GM12801 (cell line): ENCODE data around the gene ARHGAP26.

Experiments
- TF ChIP-seq, protein P1 (sequence below): IDR thresholded peaks from one replicate; pipeline ENCODE4 v1.5.1; 2011; ENCODE audit warnings: control low read depth; ENCODE audit not compliant: insufficient read length; ENCODE audit errors: extremely low read depth

ARHGAP26 gene

DNA sequence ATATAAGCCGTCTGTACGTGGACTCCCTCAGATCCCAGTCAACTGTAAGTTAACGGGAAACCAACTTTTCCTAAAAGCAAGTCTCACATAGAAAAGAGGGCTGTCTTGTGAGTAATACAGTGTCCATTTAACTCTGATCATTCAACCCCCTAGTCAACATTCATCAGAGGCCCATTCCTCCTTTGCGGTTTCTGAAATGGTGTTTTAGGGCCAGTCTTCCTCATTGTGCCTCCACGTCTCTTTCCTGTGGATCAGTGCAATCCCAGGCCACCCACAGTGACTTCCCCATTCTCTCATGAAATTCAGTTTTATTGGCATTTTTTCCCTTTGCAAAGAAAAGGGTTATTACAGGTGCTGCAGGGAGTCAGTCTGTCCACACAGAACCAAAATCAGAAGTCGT lies 371.5 kb downstream of the ARHGAP26 start:
- TF ChIP-seq, protein P1, sequence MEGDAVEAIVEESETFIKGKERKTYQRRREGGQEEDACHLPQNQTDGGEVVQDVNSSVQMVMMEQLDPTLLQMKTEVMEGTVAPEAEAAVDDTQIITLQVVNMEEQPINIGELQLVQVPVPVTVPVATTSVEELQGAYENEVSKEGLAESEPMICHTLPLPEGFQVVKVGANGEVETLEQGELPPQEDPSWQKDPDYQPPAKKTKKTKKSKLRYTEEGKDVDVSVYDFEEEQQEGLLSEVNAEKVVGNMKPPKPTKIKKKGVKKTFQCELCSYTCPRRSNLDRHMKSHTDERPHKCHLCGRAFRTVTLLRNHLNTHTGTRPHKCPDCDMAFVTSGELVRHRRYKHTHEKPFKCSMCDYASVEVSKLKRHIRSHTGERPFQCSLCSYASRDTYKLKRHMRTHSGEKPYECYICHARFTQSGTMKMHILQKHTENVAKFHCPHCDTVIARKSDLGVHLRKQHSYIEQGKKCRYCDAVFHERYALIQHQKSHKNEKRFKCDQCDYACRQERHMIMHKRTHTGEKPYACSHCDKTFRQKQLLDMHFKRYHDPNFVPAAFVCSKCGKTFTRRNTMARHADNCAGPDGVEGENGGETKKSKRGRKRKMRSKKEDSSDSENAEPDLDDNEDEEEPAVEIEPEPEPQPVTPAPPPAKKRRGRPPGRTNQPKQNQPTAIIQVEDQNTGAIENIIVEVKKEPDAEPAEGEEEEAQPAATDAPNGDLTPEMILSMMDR: no peak

GRCh38 chr5:143142596-143143435 lies 372.6 kb downstream of the ARHGAP26 start:
- TF ChIP-seq, protein P1: no peak

DNA sequence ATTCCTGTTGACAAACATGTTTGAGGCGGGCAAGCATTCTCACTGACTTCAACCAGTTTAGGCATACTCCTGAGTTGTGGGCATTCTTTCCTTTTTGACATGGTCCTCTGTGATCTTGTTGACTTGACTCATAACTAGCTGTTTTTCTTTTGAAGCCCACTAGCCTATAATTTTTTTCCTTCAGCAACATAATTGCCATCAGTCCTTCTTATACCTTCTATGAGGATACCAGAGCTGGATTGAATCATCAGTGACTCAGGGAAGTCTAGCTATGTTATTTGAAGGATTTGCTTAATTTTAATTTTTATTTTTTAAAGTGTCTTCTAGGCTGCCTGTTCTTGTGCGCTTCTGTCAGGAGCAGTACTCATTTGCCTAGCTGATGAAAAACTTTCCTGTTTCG lies 373.8 kb downstream of the ARHGAP26 start:
- TF ChIP-seq, protein P1: no peak

DNA sequence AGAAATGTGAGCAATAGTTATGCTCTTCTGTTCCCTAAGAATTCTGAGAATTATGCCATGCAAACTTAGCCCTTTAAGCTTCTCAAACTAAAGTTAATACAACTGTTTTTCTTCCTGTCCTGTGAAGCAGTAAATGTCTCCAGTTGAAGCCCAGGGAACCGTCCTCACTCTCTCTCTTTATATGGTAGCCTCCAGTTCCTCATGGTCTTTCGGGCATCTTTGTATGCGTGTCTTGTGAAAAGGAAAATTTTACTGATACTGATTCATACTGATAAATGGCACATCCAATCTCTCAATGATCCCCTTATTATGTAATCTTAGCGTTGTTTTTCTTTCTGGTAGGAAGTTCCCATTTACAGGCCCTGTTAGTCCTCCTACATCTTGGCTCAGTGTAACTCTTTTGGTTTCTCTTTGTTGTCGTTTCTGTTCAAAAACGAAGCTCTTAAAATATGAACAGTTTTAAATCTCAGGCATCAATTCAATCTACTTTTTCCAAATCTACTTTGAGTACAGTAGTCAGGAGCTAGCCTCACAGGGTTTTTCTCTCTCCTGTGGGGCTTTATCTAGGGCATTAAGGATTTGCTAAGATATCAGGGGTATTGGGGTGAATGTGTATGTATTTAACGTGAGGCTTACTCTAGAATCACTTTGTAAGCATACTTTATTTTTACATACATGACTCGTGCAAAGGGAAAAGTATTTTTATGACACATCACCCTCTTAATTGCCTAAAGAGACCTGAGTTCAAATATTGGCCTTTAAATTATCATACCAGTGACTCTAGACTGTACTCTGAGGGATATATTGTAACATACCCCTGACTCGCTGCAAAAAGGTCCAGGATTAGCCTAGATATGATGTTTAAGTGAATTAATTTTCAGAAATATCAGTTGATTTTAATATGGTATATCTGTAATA lies 375.3 kb downstream of the ARHGAP26 start:
- TF ChIP-seq, protein P1: no peak

DNA sequence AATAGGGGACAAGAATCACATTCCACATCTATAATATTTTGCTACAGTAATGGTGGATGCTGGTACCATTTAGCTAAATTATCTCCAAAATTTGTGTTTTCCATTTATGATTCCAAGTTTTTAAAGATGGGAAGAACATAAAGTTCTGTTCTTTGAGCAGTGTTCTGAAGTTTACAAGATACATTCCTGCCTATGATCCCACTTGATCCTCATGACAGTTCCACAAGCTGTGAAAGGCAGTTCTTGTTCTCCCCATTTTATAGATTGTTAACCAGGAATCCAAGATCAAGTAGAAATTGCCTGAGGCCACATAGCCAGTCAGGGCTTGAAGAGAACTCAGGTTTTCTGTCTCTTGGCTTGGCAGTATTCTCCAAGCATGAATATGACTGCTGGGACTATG lies 376.0 kb downstream of the ARHGAP26 start:
- TF ChIP-seq, protein P1: no peak

DNA sequence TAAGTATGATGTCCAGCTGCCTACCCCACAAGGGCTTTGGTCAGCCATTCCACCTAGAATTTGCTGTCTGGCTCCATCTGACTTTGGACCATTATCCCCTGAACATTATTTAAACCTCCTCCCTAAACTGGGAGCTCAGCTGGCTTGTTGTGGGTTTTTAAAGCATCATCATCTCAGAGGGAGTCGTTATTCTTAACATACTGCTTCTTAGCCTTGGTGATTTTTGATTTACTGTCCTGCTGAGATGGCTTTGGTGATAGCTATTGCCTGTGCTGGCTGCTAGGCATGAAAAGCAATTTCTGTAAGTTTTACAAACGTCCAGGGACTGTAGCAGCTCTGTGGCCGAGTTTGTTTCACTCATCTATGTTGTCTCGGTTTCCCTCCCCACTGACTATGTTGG lies 377.2 kb downstream of the ARHGAP26 start:
- TF ChIP-seq, protein P1: no peak

DNA sequence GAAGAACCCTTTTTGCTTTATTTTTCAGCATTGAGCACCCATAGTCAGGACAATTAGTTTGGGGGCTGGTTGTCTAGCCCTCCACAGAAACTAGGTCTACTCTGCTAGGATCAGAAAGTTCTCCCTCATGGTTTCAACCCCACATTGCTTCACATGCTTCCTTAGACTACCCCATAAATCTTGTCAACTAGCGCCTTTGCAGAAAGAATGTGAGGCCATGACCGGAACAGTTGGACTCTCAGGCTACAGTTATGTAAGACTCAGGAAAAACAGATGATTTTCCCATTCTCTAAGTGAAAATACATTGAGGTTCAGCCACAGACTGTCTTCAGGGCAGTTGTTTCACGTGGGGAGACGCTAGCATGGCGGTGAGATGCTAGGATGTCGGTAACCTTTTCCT lies 377.7 kb downstream of the ARHGAP26 start:
- TF ChIP-seq, protein P1: no peak
